ENCODE data around the gene HORMAD2.

Gene HORMAD2

DNA sequence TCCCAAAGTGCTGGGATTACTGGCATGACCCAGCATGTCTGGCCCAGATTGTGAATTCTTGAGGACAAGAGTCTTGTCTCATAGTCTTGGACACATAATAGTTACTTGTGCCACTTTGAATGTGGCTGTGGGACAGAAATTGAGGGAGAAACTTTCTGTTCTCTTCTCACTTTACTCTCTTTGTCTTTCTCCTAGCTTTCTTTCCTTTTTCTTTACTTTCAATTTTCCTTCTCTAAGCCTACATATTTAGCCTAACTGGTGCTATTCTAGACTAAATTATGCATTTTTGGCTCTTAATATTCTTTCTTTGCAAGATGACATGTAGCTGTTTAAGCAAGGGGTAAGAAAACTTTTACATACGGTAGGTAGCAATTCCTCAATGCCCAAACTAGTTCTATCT lies 33.2 kb downstream of the HORMAD2 start:
- DNase-seq (ENCODE audit: low spot score), result no peak

DNA sequence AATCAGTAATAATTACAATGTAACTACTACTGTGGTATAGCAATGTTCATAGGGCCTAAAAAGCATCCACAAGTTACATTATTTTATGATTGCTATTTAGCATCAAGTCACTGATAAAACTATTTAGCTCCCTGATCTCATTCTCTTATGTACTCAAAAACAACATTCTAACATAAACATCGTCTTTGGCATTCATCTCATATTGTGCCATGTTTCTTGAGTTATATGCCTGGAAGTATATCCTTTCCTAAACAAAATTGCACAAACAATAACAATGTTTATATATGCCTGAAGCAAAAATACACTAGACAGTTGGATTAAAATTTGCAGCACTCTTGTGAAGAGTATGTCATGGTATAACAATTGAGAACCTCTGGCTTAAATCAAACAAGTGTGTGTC lies 34.1 kb downstream of the HORMAD2 start:
- no peak for DNase-seq (ENCODE audit: low spot score)

DNA sequence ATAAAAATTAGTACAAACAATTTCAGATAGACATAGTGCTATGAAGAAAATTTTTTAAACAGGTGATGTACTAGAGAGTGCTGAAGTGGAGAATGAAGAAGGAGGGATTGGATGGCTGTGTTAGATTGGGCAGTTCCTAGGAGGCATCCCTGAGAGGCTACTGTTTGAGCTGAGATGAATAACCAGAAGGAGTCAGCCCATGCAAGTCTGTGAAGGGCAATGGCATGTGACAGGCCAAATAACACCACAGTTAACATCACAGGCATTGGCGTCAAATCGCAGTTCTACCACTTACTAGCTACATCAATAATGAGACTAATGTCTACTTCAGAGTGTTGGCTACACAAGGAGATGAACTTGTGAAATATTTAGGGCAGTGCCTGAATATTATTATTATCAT lies 35.4 kb downstream of the HORMAD2 start:
- no peak for DNase-seq (ENCODE audit: low spot score)

DNA sequence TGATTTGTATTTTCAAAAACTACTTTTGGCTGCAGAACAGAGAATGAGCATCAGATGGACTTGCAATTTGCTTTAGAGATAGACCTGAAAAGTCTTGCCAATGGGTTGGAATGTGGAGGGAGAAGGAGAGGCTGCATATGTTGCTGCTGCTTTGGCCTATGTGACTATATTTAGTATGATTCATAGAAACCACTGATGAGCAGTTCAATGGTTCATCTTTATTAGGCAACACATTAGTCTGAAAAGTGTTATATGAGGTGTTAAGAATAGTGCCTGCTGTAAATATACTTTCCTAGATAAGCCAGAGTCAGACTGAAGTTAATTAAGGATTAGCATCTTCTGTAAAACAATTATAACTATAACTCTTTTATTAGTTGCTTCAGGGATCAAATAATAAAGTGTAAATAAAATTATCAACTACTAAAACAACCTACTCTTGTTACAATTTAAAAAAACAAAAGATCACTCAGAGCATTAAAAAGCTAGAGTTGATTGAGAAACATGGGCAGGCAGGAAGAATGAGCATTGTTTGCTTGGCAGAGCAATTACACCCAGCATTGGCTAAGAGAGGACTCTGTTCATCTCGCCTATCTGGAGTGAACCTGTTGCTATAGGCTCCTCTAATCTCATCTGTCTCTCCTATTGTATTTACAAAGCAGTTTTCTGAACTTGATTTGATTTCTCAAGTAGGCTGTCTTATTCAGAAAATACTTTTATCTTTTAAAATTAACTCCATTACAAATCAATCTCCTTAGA lies 36.3 kb downstream of the HORMAD2 start:
- DNase-seq (ENCODE audit: low spot score), result peak; percentile 51

DNA sequence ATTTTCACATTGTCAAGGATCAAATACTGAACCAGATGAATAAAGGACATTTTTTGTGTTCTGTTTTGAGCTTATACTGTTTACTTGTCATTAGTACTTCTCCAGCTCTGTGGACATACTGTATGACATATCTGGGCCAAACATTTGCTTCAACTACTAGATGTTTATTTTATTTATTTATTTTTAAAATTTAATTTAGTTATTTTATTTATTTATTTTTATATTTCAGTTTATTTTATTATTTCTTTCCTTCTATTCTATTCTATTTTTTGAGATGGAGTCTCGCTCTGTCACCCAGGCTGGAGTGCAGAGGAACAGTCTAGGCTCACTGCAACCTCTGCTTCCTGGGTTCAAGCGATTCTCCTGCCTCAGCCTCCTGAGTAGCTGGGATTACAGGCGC lies 37.0 kb downstream of the HORMAD2 start:
- no peak for DNase-seq (ENCODE audit: low spot score)

DNA sequence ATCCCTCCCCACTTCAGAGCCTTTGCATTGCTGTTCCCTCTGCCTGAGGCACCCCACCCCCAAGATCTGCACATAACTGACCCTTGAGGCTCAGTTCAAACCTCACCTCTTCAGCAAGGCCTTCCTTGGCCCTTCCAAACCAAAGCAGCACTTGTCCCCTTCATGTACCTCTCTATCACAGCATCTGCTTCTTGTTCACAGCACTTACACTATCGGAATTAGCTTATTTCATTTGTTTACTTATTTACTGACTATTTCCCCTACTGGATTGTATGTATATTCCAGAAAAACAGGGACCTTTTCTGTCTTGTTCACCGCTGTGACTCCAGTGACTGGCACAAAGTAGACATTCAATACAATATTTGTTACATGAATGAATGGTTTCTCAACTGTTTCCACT lies 38.0 kb downstream of the HORMAD2 start:
- no peak for DNase-seq (ENCODE audit: low spot score)

DNA sequence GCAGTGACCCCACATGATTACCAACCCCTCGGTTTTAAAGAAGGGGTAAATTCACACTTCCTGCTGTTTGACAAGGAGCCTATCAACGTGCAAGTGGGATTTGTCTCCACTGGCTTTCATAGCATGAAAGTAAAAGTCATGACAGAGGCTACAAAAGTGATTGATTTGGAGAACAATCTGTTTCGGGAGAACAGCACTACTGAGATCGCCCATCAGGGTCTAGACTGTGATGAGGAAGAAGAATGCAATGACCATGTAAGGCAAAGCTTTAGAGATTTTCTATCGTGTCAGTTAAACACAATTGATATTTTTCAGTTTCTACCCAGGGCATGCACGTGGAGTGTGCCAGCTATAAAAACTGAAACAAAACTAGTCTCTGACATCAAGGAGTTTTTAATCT lies 41.7 kb downstream of the HORMAD2 start:
- DNase-seq (ENCODE audit: low spot score), result no peak

DNA sequence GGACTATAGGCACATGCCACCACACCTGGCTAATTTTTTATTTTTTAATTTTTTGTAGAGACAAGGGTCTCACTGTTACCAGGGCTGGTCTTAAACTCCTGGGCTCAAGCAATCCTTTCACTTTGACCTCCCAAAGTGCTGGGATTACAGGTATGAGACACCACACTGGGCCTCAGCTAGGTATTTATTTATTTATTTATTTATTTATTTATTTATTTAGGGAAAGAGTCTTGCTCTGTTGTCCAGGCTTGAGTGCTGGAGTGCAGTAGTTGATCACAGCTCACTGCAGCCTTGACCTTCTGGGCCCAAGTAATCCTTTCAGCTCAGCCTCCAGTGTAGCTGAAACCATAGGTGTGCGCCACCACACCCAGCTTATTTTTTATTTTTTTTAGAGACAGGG lies 43.2 kb downstream of the HORMAD2 start:
- no peak for DNase-seq (ENCODE audit: low spot score)

DNA sequence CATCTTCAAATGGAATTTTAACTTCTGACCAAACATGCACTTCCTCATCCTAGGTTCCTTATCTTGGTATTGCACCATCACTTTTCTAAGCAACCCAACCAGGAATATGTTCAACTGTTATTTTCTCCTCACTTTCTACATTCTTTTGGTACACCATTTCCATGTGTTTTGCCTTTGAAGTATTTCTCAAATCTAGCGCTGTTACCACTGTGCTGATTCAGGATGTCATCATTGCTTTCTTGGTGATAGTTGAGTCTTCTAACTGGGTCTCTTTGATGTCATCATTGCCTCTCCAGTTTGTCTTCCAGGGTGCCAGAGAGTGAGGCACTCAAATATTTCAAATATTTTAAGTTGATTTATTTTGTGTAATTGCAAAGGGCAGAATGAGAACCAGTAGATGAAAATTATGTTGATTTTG lies 47.5 kb downstream of the HORMAD2 start:
- DNase-seq (ENCODE audit: low spot score), result peak; percentile 41

DNA sequence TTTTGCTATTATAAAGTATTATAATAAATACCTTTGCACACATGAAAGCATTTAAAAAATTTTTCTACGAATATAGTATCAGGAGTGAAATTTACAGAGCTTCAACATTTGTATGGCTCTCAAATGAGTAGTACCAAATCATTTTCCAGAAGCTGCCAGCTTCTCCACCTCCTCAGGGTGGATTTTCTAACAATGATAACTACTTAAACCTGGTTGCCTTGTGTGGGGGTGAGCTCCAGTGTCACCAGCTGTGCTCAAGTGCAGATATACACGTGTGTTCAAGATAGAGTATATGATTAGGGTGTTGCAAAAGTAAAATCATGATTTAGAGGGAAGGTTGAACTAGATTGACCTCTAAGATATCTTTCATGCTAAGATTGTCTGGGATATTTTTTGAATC lies 48.2 kb downstream of the HORMAD2 start:
- DNase-seq (ENCODE audit: low spot score), result no peak

DNA sequence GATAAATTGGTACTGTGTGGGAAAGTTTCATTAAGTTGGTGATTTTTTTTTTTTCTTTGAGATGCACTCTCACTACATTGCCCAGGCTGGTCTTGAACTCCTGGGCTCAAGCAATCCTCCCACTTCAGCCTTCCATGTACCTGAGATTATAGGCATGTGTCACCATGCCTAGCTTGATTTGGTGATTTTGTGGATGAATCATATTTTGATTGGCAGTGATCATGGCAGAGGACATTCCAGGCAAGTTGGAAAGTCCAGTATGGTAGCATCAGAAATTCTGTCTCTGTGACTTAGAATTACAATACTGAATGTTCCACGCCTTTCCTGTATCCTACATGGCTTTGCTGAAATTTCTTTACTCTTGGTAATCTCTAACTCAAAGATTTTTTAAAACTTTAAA lies 49.4 kb downstream of the HORMAD2 start:
- no peak for DNase-seq (ENCODE audit: low spot score)

DNA sequence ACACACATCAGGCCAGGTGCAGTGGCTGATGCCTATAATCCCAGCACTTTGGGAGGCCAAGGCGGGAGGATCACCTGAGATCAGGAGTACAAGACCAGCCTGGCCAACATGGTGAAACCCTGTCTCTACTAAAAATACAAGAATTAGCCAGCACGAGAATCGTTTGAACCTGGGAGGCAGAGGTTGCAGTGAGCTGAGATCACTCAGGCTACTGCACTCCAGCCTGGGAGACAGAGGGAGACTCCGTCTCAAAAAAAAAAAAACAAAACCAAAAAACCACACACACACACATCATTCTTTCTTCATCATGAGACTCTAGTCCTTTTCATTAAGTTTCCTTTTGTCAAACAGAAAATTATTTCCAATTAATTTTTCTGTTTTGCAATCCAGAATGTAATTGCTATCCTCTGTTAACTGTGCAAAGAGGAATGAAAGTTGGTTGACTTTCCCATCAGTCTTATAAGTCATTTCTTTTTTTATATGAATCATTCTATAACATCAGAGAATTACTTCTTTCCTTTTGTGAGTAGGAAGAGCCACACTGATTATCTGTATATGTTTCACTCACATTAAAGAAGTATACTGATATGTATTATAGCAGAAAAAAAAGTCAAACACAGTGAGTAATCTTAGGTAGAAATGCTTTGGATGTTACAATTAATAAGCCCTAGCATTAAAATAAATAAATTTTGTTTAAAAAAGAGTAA lies 52.2 kb downstream of the HORMAD2 start:
- no peak for DNase-seq (ENCODE audit: low spot score)

DNA sequence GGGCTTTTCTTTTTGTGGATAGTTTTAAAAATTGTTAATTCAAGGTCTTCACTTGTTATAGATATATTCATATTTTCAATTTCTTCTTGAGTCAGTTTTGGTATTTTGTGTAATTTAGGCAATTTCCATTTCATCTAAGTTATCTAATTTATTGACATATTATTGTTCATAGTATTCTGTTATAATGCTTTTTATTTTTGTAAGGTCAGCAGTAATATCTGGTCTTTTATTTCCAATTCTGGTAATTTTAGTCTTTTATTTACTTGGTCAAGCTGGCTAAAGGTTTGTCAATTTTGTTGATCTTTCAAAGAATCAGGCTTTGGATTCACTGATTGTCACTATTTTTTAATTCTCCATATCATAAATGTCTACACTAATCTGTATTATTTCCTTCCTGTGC lies 60.1 kb downstream of the HORMAD2 start:
- DNase-seq (ENCODE audit: low spot score), result no peak

DNA sequence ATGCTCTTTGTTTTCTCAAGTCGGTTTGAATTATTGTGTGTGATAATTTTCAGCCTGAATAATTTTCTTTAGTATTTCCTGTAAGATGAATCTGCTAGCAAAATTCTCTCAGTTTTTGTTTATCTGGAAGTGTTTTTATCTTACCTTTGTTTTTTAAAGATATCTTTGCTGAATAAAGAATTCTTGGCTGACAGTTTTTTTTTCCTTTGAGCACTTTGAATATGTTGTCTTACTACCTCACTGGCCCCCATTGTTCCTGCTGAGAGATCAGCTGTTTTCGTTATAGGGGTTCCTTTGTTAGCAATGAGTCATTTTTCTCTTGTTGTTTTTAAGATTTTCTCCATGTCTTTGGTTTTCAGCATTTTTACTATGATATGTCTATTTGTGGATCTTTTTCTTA lies 63.0 kb downstream of the HORMAD2 start:
- no peak for DNase-seq (ENCODE audit: low spot score)

DNA sequence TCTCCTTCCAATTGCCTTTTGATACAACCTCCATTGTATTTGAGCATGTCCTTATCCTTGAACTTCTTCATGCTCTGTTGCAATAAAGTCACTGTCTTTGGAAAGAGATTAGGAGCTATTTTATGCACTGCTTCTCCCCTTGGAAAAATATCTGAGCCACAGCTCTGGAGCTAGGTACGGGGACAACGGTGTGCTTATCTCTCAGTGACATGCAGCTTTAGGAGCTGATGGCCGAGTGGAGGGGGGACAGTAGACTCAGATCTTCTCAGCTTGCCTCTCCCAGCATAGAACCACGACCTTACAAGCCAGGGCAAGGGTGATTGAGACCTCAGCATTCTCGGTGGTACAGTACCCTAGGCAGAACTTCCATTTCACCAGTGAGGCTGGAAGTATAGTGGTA lies 64.1 kb downstream of the HORMAD2 start:
- DNase-seq (ENCODE audit: low spot score), result no peak

DNA sequence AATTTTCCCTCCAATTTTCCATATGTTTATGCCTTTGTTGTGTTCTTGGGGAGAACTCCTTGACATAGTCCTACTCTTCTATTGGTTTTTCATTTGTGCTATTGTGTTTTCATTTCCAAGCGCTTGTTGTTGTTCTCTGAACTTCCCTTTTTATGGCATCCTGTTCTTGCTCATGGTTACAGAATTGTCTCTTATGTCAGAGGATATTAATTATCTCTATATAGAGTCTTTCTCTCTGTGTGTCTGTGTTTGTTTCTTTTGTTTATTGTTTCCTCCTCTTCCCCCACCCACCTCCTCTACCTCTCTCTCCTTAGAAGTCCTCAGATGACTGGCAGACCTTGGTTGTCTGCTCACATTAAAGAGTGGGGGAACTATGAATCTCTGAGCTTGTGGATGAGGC lies 69.9 kb downstream of the HORMAD2 start:
- DNase-seq (ENCODE audit: low spot score), result no peak

DNA sequence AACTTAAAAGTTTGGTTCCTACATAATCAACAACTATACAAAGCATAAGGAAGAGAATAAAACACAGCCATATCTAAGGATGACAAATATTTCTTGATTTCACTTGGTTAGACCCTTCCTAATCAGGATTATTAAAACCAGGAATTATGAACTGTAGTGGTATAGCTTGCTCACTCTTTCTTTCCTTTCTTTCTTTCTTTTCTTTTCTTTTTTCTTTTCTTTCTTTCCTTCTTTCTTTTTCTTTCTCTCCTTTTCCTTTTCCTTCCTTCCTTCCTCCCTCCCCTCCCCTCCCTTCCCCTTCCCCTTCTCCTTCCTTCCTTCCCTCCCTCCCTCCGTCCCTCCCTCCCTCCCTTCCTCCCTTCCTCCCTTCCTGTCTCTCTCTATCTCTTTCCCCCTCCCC lies 78.0 kb downstream of the HORMAD2 start:
- DNase-seq (ENCODE audit: low spot score), result no peak

DNA sequence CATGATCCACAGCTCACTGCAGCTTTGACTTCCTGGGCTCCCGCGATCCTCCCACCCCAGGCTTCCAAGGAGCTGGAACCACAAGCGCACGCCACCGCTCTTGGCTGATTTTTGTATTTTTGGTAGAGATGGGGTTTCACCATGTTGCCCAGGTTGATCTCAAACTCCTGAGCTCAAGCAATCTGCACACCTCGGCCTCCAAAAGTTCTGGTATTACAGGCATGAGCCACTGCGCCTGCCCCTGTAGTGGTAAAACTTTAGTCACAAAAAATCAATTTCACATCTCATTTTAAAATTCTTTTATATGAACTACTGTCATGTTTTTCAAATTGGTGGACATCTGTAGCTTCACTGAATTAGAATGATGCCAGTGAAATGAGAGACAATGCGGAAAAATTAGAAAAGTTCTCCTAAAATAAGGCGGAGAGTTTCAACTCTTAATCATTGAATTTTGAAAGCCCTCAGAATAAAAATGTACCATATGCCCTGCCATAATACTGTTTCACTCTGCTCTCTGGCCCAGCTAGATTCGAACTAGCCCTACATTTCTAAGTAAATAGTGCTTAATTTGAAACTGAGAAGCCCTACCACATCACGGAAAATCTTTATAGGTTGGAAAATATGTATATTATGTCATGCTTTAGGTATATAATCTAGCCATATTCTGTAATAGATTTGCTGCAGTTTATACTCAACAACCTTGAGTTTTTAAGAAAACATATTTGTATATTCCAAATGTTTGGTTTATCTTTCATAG lies 78.7 kb downstream of the HORMAD2 start:
- DNase-seq (ENCODE audit: low spot score), result no peak

DNA sequence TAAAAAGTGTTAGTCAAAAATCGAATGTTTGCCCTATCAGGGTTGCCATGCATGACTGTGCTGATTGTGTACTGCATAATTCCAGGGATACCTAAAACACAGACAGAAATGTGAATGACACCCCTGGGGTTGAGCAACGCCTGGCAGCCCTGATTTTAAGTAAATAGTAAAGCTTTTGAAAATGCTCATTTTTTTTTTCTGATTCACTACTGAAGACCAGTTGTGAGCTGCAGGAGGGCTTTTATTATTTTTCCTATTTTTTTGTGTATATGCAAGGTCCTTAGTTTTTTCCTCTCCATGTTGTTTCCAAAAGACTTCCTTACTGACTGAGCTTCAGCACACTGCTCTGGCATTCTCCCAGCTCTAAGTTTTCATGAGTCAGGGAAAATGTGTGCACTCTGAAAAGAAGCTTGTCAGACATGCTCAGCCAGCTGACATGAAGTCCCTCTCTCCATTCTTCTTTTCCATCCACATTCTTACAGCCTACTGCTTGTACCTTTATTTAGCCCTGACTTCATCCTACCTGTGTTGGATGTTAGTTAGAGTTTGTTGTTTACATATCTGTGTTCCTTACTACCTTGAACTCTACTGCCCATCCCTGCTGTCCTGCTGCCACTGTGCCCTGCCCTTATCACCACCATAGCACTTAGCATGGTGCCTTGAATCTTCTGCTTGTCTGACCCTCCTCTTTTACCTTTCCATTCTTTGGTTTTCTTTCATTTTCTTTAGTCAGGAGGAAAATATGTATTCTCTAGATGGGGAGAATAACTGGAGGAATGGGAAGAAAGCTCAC lies 79.5 kb downstream of the HORMAD2 start:
- DNase-seq (ENCODE audit: low spot score), result peak; percentile 46

DNA sequence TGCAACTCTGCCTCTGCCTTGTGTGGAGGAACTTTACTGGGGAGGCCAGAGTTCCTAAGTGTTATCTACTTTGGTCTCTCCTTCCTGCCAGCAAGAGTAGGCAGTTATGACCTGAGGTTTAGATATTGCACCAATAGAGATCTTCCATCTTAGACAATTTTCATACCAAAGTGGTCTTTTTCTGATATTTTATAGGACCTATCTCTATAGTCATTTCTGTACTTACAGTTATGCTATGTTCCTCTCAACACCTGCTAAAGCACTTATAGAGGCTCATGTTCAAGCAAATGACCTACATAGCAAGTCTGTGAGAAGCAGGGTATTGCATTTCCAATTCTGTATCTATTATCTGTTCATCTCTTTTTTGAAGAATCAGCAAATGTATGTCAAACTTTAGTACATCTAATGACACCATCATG lies 80.8 kb downstream of the HORMAD2 start:
- no peak for DNase-seq (ENCODE audit: low spot score)

DNA sequence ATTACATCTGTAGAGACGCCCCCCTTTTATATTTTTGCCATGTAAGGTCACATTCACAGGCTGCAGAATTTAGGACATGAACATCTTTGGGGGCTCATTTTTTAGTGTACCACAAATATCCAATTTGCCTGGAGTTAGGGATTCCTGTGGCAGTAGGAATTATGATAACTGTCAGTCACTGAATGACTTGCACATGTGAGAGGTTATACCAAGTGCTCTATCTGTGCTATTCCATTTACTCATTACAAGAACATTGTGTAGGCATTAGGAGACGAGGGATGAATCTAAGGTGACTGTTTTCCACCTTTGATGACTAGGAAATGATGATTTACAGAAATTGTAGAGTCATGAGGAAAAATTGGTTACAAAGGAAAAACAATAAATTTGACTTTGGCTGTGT lies 87.0 kb downstream of the HORMAD2 start:
- no peak for DNase-seq (ENCODE audit: low spot score)

DNA sequence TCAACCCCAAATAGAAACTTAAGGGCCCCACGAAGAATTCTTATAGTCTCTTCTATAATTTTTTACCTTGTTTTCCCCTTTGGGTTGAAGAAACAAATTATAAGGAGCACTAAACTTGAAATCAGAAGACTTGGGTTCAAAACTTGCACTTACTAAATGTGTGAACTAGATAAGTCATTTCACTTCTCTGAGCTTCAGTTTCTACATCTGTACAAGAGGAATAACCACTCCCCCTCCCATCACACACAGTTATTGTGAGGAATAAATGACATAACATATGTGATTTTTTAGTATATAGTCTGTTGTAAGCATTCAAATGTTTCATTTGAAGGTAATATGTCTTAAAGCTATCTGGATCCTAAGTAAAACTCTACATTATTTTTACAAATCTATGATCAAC lies 87.5 kb downstream of the HORMAD2 start:
- DNase-seq (ENCODE audit: low spot score), result no peak

Data from GM03348 (cell line).